Endothelial cell of umbilical vein (primary cell): ENCODE data around the gene LDLRAD4. TPM values are rescaled to one million over a fixed set of nuclear protein-coding genes. Genes with fewer than 3 reads are reported as not detected.

Experiments
- BruUV-seq: library from RNA; stranded (reverse); fragments of 400-500 nt; replicated peaks from 2 replicates; lab custom pipeline; 2021; lab: Mats Ljungman, UMichigan
- CTCF ChIA-PET: fragments of 300-600, 350-600 bp; sonication (Branson Sonifier 250); formaldehyde crosslinking; loops from one replicate; lab custom pipeline; 2021; ENCODE audit warnings: antibody characterized with exemption, inconsistent platforms; lab: Charles Lee
- POLR2A ChIA-PET: fragments of 300-600, 350-600 bp; sonication (Branson Sonifier 250); formaldehyde crosslinking; loops from one replicate; lab custom pipeline; 2021; ENCODE audit warnings: antibody characterized with exemption, inconsistent platforms; lab: Charles Lee
- DNase-seq: peaks from one replicate; pipeline ENCODE4 v3.0.0-alpha.2; 2011; ENCODE audit warnings: low read depth, low spot score
- FAIRE-seq: peaks from 2 replicates; lab custom pipeline; 2011; peaks lifted over from hg19 to GRCh38; lab: Jason Lieb, UNC
- H2AFZ ChIP-seq: 2 replicates; pipeline ENCODE4 v1.6.0; 2012; ENCODE audit warnings: low read depth, low read length, control low read depth, inconsistent platforms
- H3K27ac ChIP-seq: 2 replicates; pipeline ENCODE4 v1.5.1; 2011; ENCODE audit warnings: low read depth, mild to moderate bottlenecking, control low read depth, low read length, moderate library complexity; ENCODE audit not compliant: insufficient read depth
- H3K27me3 ChIP-seq, 2 experiments: 2 replicates each; pipeline versions ENCODE4 v1.6.0 to v1.6.1; 2011; ENCODE audit warnings: low read length in 2 of 2, mixed read lengths in 1 of 2; ENCODE audit not compliant: control insufficient read depth in 2 of 2, insufficient read depth in 2 of 2
- H3K36me3 ChIP-seq, 2 experiments: 2 replicates in 1 of 2; 3 replicates in 1 of 2; pipeline ENCODE4 v1.5.1; 2011; ENCODE audit warnings: low read length in 2 of 2, mild to moderate bottlenecking in 1 of 2, moderate library complexity in 1 of 2; ENCODE audit not compliant: control insufficient read depth in 2 of 2, insufficient read depth in 2 of 2; ENCODE audit errors: extremely low read depth in 1 of 2
- H3K4me1 ChIP-seq: 3 replicates; pipeline ENCODE4 v1.5.1; 2011; ENCODE audit warnings: mild to moderate bottlenecking, low read length; ENCODE audit not compliant: control insufficient read depth, insufficient read depth; ENCODE audit errors: extremely low read depth
- H3K4me2 ChIP-seq: 2 replicates; pipeline ENCODE4 v1.6.1; 2011; ENCODE audit warnings: low read length, control low read depth, mixed read lengths; ENCODE audit not compliant: insufficient read depth
- H3K4me3 ChIP-seq, 3 experiments: fragments of 200-600 bp in 1 of 3; sonication (generic), shearing (Covaris generic) in 1 of 3; replicated peaks in 1 of 3; 2 replicates each; pipeline ENCODE4 v1.5.1; 2011 to 2016; ENCODE audit warnings: control low read depth in 3 of 3, low read length in 3 of 3, mild to moderate bottlenecking in 2 of 3, inconsistent platforms in 1 of 3, low read depth in 1 of 3, moderate library complexity in 1 of 3; ENCODE audit not compliant: insufficient read depth in 1 of 3
- H3K79me2 ChIP-seq: 2 replicates; pipeline ENCODE4 v1.6.0; 2012; ENCODE audit warnings: low read length, inconsistent platforms; ENCODE audit not compliant: control insufficient read depth, insufficient read depth
- H3K9ac ChIP-seq: replicated peaks from 2 replicates; pipeline ENCODE3; 2011; ENCODE audit warnings: low read length, control low read depth; ENCODE audit not compliant: insufficient read depth; ENCODE audit errors: extremely low read depth
- H3K9me1 ChIP-seq: replicated peaks from 3 replicates; pipeline ENCODE4 v1.6.0; 2011; ENCODE audit warnings: mild to moderate bottlenecking, low read length; ENCODE audit not compliant: control insufficient read depth, insufficient read depth; ENCODE audit errors: extremely low read depth
- H3K9me3 ChIP-seq: replicated peaks from 2 replicates; pipeline ENCODE4 v1.5.1; 2012; ENCODE audit warnings: low read length, inconsistent platforms; ENCODE audit not compliant: control insufficient read depth, insufficient read depth
- H4K20me1 ChIP-seq: replicated peaks from 2 replicates; pipeline ENCODE3; 2011; ENCODE audit warnings: mild to moderate bottlenecking, low read length; ENCODE audit not compliant: control insufficient read depth, insufficient read depth; ENCODE audit errors: extremely low read depth
- EZH2 ChIP-seq: IDR thresholded peaks from 2 replicates; pipeline ENCODE4 v1.6.1; 2012; ENCODE audit warnings: borderline replicate concordance, low read depth, mild to moderate bottlenecking, moderate library complexity, low read length, inconsistent platforms; ENCODE audit not compliant: severe bottlenecking
- FOS ChIP-seq: IDR thresholded peaks from 2 replicates; pipeline ENCODE4 v1.6.1; 2011; ENCODE audit warnings: mild to moderate bottlenecking, low read length, moderate library complexity, borderline replicate concordance; ENCODE audit not compliant: insufficient read depth
- GATA2 ChIP-seq: IDR thresholded peaks from 2 replicates; pipeline ENCODE4 v1.7.0; 2011; ENCODE audit warnings: low read depth, mild to moderate bottlenecking, moderate library complexity, mixed read lengths, low read length; ENCODE audit not compliant: insufficient read length, insufficient read depth
- JUN ChIP-seq: IDR thresholded peaks from 2 replicates; pipeline ENCODE4 v1.6.1; 2011; ENCODE audit warnings: borderline replicate concordance, low read depth; ENCODE audit not compliant: insufficient read length, insufficient read depth
- MAX ChIP-seq: IDR thresholded peaks from 2 replicates; pipeline ENCODE4 v1.6.1; 2011; ENCODE audit not compliant: insufficient read depth, insufficient read length
- MYC ChIP-seq: IDR thresholded peaks from one replicate; pipeline ENCODE4 v1.6.1; 2011; ENCODE audit warnings: mild to moderate bottlenecking, low read depth, low read length
- POLR2A ChIP-seq: IDR thresholded peaks from 2 replicates; pipeline ENCODE4 v1.6.1; 2012; ENCODE audit warnings: low read depth, mild to moderate bottlenecking, control low read depth, low read length
- POLR2AphosphoS5 ChIP-seq: IDR thresholded peaks from 2 replicates; pipeline ENCODE4 v1.6.1; 2012; ENCODE audit warnings: low read depth, mild to moderate bottlenecking, control low read depth, low read length, moderate library complexity; ENCODE audit not compliant: insufficient read depth
- dilution Hi-C: fragments of 300-500 bp; cut with MboI; formaldehyde crosslinking; loops from one replicate; pipeline ENCODE4 v1.15.0; 2019; ENCODE audit warnings: low sequenced_read_pairs; ENCODE audit not compliant: extremely low pct_ligation_motif_present
- intact Hi-C: fragments of 100-400 bp; cut with micrococcal nuclease; formaldehyde crosslinking; loops from one replicate; pipeline ENCODE4 v1.10.0; 2022
- polyA plus RNA-seq, 4 experiments: library from polyadenylated mRNA; depleted of rRNA in 3 of 4; stranded (reverse) in 3 of 4; unstranded in 1 of 4; fragments of >200 nt; gene quantifications; 2 replicates each; pipeline versions ENCODE4 v1.2.1 to v1.2.3, GENCODE V29; 2011 to 2012; ENCODE audit warnings: missing spikeins in 1 of 4
- total RNA-seq: library from RNA; stranded (reverse); gene quantifications from 2 replicates; pipeline ENCODE4 v1.2.3, GENCODE V29; 2021
- TF ChIP-seq, protein P1 (sequence below), 2 donors: IDR thresholded peaks; 1 replicate in 1 of 2; 2 replicates in 1 of 2; pipeline ENCODE4 v1.5.1; 2011; ENCODE audit warnings: low read length in 2 of 2, mild to moderate bottlenecking in 2 of 2, moderate library complexity in 2 of 2, control low read depth in 1 of 2, inconsistent platforms in 1 of 2, low read depth in 1 of 2; ENCODE audit not compliant: insufficient read depth in 1 of 2; ENCODE audit errors: extremely low read depth in 1 of 2

Gene LDLRAD4
- total and polyA plus RNA-seq, 2 donors (not counting 3 experiments of a cell fraction or from before 2014, with no cell fraction given), result 5.2 to 6.5 TPM

DNA sequence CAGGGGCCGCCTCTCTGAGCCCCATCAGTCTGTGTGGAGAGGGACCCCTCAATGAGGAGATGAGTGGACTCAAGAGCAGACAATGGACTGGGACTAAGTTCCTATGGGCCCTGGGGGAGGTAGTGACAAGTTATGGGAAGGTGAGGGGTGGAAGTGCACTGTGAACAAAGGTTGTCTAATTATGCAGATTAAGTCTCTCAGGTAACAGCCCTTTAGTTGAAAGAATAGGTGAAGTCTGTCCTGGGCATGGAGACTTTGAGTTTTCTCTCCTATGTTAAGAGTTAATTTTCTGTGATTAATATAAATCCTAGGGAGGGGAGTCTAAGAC is 264.0 kb downstream of the LDLRAD4 start:
- no peak overlapping the region for H2AFZ ChIP-seq
- CTCF ChIA-PET, result no interaction called here
- H3K36me3 ChIP-seq, result no peaks in the 10 kb centered on the region
- FAIRE-seq, result no peak
- no peak for DNase-seq
- no peak for TF ChIP-seq POLR2A
- dilution Hi-C loops (no loop called here), intact Hi-C loops (no loop called here)
- H3K4me2 ChIP-seq, result no peak overlapping the region
- H4K20me1 ChIP-seq, result no peaks in the 10 kb centered on the region
- no peak overlapping the region for H3K9ac ChIP-seq
- H3K4me3 ChIP-seq, result no peak overlapping the region
- H3K4me1 ChIP-seq, result no peaks in the 10 kb centered on the region
- no peaks in the 10 kb centered on the region for H3K27me3 ChIP-seq
- BruUV-seq, result no TSS peak
- H3K9me1 ChIP-seq, result no peaks in the 10 kb centered on the region
- no peaks in the 10 kb centered on the region for H3K9me3 ChIP-seq
- POLR2A ChIA-PET, result no interaction called here
- H3K79me2 ChIP-seq, result no peaks in the 10 kb centered on the region
- no peak overlapping the region for H3K27ac ChIP-seq

DNA sequence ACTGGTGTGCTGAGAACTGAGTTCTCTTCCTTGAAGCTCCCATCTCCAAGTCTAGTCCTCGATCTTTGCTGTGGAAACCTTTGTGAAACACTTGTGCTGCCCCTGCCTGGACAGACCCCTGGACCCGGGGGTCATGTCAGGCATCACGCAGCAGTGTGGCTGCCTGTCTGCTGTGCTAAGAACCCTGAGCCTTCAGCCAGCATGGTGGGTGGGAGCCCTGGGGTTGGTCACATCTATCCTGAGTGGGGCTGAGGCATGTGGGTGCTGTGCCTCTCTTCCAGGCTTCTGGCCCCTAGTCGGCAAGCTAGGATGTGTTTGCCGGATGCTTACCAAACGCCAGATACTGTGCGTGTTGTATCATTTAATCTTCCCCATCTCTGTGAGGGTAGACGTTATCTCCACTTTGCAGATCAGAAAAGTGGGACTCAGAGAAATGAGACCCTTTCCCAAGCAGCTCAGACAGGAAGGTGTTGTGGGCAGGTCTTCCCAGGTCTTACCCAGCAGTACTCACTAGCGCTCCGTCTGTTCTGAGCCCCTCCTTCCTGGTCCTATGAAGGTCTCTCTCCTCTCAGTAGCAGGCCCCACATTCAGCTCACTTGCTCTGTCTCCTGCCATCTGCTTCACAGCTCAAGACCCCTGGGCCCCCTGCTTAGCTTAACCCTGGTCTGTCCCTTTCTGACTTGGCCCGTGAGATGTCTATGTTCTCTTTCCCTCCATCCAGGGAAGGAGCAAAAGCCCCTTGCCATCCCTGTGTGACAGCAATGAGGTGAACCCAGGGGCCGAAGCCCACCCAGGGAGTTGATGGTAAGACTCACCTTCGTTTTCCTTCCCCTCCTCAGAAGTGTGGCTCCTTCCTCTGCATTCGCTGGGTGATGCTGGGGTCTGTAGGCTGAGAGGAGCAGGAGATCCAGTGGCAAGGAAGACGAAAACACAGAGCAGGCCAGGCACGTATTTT is 265.0 kb downstream of the LDLRAD4 start:
- intact Hi-C loops, result no loop called here
- no peaks in the 10 kb centered on the region for H3K27me3 ChIP-seq
- no peak overlapping the region for H3K4me3 ChIP-seq
- FAIRE-seq, result no peak
- H3K27ac ChIP-seq, result no peak overlapping the region
- no peaks in the 10 kb centered on the region for H4K20me1 ChIP-seq
- dilution Hi-C loops, result no loop called here
- H3K79me2 ChIP-seq, result no peaks in the 10 kb centered on the region
- no peaks in the 10 kb centered on the region for H3K4me1 ChIP-seq
- no peaks in the 10 kb centered on the region for H3K9me1 ChIP-seq
- POLR2A ChIA-PET, result no interaction called here
- BruUV-seq, result no TSS peak
- DNase-seq, result no peak
- no peaks in the 10 kb centered on the region for H3K9me3 ChIP-seq
- TF ChIP-seq, protein P1, sequence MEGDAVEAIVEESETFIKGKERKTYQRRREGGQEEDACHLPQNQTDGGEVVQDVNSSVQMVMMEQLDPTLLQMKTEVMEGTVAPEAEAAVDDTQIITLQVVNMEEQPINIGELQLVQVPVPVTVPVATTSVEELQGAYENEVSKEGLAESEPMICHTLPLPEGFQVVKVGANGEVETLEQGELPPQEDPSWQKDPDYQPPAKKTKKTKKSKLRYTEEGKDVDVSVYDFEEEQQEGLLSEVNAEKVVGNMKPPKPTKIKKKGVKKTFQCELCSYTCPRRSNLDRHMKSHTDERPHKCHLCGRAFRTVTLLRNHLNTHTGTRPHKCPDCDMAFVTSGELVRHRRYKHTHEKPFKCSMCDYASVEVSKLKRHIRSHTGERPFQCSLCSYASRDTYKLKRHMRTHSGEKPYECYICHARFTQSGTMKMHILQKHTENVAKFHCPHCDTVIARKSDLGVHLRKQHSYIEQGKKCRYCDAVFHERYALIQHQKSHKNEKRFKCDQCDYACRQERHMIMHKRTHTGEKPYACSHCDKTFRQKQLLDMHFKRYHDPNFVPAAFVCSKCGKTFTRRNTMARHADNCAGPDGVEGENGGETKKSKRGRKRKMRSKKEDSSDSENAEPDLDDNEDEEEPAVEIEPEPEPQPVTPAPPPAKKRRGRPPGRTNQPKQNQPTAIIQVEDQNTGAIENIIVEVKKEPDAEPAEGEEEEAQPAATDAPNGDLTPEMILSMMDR (IDR thresholded peaks at IDR 0.05; ENCODE audit: extremely low read depth in 1 of 2, insufficient read depth in 1 of 2, low read depth in 1 of 2, low read length in 2 of 2), result no peak
- no peak for TF ChIP-seq MYC
- TF ChIP-seq MAX, result no peak
- no peak for TF ChIP-seq JUN
- TF ChIP-seq FOS, result no peak
- TF ChIP-seq POLR2A, result no peak
- TF ChIP-seq POLR2AphosphoS5, result no peak
- TF ChIP-seq GATA2, result no peak
- no peak for TF ChIP-seq EZH2
- H3K9ac ChIP-seq, result no peak overlapping the region
- no peak overlapping the region for H2AFZ ChIP-seq
- no peak overlapping the region for H3K4me2 ChIP-seq
- H3K36me3 ChIP-seq, result no peaks in the 10 kb centered on the region
- CTCF ChIA-PET, result interaction anchor here (1.0 kb wide), 2 partner anchors 8 to 267 kb away, joined by 3 to 6 read pairs; no protein-coding TSS in a partner anchor
